NK-92 treated with Interleukin-12 subunit alpha and Interleukin-12 subunit beta, amount 100 ng/mL, for 24 hours (cell line): Measurements from ENCODE around the gene FBXL7.

Experiments used
- DNase-seq: peaks from one replicate; lab custom pipeline; 2025; lab: John Stamatoyannopoulos, UW

FBXL7 gene

GRCh38 chr5:15544039-15544438 is 44.1 kb downstream of the FBXL7 start:
- DNase-seq: no peak

DNA sequence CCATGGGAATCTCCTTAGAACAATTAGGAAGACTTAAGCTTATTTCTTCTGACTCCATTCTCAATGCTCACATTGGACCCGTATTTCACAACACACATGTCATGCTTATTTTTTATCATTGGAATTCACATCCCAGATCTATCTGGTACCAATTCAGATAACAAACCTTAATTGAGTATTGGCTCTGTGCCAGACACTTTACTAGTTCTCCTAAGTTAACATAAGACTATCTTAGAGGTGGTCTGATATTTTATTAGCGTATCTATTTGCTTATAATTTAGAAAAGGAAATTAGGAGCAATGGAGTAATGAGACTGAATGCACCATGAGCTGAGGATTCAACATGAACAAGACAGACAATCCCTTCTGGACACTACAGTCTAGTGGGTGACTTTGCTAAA is 45.1 kb downstream of the FBXL7 start:
- DNase-seq: no peak

GRCh38 chr5:15547261-15547839 is 47.4 kb downstream of the FBXL7 start:
- no peak for DNase-seq

GRCh38 chr5:15549961-15550360 is 50.0 kb downstream of the FBXL7 start:
- DNase-seq: no peak

GRCh38 chr5:15550502-15551112 is 50.6 kb downstream of the FBXL7 start:
- DNase-seq: no peak

GRCh38 chr5:15551113-15551504 is 51.1 kb downstream of the FBXL7 start:
- no peak for DNase-seq

DNA sequence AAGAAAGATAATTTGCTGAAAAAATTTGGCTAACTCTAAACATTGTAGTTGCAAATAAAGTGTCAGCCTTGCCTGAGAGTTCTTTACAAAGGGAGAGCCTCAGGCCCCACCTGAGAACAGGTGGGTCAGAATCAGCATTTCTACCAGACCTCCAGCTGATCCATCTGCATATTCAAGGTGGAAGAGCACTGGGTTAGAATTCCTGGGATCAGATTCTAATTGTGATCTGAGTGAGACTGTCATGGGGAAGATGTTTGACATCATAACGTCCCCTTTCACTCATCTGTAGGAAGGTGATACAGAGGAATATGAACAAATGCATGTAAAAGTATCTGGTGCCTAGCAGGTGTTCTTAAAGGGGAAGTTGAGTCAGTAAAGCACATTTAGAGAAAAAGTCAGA is 54.6 kb downstream of the FBXL7 start:
- no peak for DNase-seq

- DNase-seq: no peak
Measured at GRCh38 chr5:15555176-15555575, 55.2 kb downstream of the FBXL7 start.

DNA sequence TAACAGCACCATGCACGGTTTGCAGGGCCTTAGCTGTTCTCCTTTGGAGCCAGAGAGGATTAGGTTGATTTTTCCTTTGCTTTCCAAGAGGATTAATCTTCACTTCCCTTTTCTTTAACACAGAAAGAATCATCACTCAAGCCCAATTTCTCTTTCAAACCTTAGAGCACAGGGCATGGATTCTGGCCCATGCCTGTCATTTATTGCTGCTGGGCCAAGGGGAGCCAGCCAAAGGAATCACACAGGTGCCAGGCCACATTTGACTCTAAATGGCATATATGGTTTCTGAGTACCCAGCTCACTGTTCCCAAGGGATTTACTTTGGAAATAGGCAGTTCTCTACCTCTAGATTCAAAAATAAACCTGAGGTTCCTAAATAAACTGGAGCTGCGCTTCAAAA is 58.3 kb downstream of the FBXL7 start:
- no peak for DNase-seq

GRCh38 chr5:15558681-15559080 is 58.7 kb downstream of the FBXL7 start:
- no peak for DNase-seq

DNA sequence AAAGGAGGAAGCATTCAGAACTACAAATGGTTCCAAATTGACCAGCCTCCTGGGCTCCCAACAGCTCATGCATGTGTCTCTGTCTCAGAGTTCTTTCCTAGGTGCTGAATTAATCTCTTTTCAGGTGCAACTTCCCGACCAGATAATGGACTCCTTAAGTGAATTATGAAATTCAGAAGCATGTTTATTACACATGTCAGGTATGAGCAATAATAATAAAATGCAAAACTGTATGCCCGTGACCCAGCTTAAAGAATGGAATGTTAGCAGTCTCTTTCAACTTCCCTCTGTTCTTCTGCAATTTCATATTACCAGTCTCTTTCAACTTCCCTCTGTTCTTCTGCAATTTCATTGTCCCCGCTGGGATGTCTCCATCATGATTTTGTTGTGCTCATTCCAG is 60.4 kb downstream of the FBXL7 start:
- no peak for DNase-seq

DNA sequence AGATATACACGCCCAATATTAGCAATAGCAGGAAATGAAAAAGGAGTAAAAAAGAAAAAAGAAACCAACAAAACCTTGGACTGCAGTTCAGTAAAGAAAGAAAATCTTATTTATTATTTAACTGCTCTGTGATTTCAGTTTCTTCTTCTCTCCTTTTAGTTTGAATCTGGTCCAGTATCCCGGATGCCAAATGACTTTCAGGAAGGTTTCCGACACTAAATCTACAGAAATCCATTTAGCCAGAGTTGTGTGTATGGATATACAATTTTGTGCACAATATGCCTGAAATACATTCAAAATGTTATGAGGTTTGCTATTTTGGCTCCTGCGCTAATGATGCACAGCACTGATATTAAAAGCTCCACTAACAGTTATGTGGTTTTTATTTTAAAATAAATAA is 64.5 kb downstream of the FBXL7 start:
- no peak for DNase-seq

- no peak for DNase-seq
Measured at GRCh38 chr5:15564957-15565356, 65.0 kb downstream of the FBXL7 start.

- no peak for DNase-seq
Measured at GRCh38 chr5:15566306-15566705, 66.3 kb downstream of the FBXL7 start.

GRCh38 chr5:15566789-15567188 is 66.8 kb downstream of the FBXL7 start:
- no peak for DNase-seq

DNA sequence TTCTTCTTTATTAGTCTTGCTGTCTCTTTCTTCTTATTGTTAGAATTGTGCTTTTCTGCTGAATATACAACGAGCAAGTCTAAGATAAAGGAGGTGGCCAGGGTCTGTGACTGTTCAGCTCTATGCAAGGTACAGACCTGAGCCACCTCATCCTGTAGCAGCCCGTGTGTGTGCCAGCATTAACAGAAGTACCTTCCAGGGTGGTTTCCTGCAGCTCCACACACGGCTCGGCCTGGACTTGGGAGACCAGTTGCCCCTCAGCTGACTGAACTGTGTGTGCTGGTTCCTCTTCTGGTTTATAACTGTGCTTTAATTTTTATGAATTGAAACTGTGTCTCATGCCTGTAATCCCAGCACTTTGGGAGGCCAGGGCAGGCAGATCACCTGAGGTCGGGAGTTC is 70.5 kb downstream of the FBXL7 start:
- no peak for DNase-seq

DNA sequence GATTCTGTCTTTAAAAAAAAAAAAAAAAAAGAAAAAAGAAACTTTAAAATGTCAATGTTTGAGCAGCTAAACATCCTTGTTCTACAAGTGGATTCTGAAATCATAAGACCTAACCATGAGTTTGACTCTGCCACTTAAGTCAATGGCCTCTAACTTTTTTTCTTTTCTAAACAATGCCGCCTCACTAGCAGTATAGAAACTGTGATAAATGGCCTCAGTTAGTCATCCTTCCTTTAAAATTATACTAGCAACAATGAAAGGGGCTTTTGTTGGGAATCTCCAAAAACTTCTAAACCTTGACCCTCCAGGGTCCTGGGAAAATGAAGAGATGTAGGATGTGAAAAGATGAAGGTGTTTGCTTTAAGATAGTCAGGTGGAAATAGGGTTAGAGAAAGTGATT is 71.1 kb downstream of the FBXL7 start:
- no peak for DNase-seq

GRCh38 chr5:15571618-15572017 is 71.6 kb downstream of the FBXL7 start:
- DNase-seq: no peak

GRCh38 chr5:15573590-15573989 is 73.6 kb downstream of the FBXL7 start:
- no peak for DNase-seq

DNA sequence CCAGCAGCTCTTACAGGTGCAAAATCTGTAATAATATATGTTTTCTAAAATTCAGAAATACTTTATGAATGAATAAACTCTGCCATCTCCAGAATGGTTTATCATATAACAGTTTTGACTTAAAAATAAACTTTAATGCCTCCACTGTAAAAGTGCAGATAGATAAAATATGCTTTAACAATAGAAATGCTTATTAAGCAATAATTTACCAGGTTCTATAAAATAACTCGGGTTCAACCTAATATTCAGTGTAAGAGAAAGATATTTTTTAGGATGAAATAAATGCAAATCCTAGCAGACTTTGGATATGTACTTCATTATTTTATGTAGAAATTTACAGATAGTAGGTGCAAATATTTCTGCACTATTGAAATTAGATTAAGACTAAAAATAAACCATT is 74.1 kb downstream of the FBXL7 start:
- DNase-seq: no peak

DNA sequence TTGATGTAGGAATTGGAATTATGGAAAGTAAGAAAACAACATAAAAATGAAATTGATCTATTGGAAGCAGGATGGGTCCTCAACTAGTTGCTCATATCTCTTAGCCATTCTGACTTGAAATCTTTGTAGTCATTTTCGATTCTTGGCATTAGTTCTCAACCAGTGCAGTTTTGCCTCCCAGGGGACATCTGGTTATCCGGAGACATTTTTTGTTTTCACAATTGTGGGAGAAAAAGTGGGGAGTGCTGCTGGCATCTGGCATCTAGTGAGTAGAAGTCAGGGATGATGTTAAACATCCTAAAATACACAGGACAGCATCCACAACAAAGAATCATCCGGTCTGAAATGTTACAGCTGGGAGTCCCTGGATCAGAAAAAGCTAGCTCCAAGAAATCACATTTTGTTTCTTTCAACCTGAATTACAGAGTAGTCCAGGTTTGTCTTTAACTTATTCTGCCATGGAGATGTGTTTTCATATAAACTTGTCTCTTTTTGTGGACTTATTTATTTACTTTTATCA is 74.9 kb downstream of the FBXL7 start:
- DNase-seq: no peak

DNA sequence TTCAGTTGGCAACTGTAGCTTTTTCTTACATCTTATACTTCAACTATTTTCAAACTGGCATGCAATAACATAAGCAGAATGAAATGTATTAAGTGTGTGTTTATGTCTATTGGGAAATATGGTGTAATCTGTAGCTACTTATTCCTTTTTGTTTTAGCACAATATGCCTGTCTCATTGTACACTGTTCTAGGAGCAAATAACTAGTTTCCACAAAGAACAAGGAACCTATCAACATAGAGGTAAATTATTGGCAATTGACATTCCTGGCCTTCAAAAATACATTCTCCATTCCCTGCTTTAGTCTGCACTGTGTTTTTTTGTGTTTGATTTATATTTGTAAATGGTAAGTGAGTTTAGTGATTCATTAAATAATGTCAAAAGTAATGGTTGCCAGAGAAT is 75.7 kb downstream of the FBXL7 start:
- DNase-seq: no peak

- DNase-seq: no peak
Measured at GRCh38 chr5:15577132-15577531, 77.2 kb downstream of the FBXL7 start.

- DNase-seq: no peak
Measured at GRCh38 chr5:15577831-15578230, 77.9 kb downstream of the FBXL7 start.
